ENCODE results near the gene LINS1.

The LINS1 gene

DNA sequence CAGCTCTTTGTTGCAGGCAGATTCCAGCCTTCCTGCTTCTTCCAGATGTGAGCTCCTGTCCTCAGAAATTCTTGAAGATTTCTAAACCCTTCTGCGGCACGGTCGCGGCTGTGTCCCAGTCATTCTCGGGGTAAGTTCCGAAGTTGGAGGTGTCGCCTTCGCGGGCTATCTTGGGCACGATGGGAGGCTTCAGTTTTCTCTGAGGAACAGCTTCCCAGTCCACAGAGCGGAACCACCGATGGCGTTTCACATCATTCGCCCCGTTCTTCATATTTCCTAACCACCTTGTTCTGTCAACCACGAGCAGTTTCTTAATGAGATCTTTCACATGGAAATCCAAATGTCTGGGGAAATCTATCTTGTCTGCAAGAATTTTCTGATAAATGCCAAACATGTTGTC lies 48.5 kb downstream of the LINS1 start:
- FAIRE-seq: no peak

GRCh38 chr15:100547961-100548360 lies 54.0 kb downstream of the LINS1 start:
- no peak for FAIRE-seq

- FAIRE-seq: no peak
These were observed 57.0 kb downstream of the LINS1 start for GRCh38 chr15:100544946-100545345.

DNA sequence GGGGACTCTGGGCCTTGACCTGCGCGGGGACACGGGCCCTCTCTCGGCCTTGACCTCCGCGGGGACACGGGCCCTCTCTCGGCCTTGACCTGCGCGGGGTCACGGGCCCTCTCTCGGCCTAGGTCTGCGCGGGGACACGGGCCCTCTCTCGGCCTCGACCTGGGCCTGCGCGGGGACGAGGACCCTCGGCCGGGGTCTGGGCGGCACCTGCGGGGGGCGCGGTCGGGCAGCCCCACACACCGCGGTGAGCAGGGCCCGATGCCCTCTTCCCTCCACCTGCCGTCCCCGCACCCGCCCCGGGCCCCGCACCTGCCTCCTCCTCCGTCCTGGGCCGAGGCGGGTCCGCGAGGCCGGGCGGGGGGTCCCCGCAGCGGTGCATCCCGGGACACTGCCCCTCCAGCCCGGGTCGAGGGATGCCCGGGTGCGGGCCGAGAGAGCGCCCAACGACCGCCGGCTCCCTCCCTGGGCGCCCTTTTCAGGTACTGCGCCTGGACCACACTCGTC lies 57.6 kb downstream of the LINS1 start:
- FAIRE-seq: no peak

- no peak for FAIRE-seq
These were observed 59.7 kb downstream of the LINS1 start for GRCh38 chr15:100542290-100542689.

GRCh38 chr15:100537331-100537730 lies 64.7 kb downstream of the LINS1 start:
- FAIRE-seq: no peak

DNA sequence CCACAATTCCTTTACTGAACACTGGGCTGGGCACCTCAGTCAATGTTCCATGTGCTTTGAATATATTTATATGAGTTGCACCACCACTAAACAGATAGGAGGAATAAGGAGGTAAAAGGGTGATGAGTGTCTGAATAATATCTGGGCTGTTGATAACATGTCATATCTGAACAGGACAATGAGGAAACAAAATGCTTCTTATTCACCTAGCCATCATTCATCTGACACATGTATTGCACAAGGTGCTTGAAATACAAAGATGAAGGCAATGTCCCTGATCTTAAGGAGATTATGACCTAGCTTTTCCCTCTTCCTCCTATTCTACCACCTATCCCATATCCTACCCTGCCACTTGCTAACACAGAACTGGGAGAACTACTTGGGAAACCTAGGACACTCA lies 65.3 kb downstream of the LINS1 start:
- no peak for FAIRE-seq

- no peak for FAIRE-seq
These were observed 68.1 kb downstream of the LINS1 start for GRCh38 chr15:100533886-100534285.

- FAIRE-seq: no peak
These were observed 70.1 kb downstream of the LINS1 start for GRCh38 chr15:100531823-100532327.

GRCh38 chr15:100531204-100531603 lies 70.8 kb downstream of the LINS1 start:
- no peak for FAIRE-seq

GRCh38 chr15:100529556-100529955 lies 72.4 kb downstream of the LINS1 start:
- FAIRE-seq: no peak

DNA sequence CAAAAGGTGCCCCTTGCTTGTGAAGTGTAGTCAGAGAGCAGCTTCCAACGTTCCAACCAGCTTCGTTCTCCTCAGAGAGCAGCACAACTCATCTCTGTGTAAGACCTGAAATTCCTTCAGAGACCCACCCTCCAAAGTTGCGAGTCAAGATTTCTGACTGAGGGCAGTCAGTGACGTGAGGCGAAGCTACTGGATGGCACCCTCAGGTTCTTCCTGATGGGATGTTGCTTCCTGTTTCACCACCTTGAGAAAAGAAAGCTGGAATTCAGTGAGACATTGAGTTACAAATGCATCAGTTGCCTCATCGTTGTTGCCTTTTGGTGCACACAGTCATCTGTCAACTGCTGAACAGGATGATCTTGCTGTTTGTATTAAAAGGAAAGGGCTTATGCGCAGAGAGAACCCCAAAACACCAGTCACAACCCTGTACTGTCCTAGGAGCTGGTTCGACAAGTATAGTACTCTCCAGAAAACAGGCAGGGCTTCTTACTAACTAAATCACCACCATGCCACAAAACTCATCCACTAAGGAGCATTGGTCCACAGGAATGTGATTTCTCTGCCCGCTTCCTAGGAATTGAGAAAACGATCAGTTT lies 73.1 kb downstream of the LINS1 start, which contains the start of gene CERS3:
Gene CERS3 (minus strand): TSS at position 118 of the 596 bp plus-strand sequence. CDS start 27,101 bp downstream, outside the sequence.
- FAIRE-seq: no peak

DNA sequence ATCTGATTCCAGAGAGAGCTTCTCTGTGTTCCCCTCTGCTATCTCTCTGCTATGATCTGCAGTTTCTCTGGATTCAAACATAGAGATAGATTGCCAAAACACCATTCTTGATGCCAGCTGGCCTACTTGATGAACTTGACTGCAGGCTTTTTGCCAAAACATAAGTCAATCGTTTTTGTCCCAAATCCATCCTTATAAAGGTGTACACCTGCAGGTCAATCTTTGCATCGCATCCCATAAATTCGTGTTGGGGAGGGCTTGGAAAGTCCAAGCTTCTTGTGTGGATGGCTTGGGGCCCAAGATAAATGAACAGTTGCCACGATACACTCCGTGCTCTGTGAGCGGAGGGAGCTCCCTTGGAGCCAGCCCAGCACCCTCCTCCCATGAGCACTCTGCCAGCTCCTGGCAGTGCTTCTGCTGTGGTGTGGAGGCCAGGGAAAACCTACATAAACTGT lies 75.9 kb downstream of the LINS1 start:
- FAIRE-seq: no peak

DNA sequence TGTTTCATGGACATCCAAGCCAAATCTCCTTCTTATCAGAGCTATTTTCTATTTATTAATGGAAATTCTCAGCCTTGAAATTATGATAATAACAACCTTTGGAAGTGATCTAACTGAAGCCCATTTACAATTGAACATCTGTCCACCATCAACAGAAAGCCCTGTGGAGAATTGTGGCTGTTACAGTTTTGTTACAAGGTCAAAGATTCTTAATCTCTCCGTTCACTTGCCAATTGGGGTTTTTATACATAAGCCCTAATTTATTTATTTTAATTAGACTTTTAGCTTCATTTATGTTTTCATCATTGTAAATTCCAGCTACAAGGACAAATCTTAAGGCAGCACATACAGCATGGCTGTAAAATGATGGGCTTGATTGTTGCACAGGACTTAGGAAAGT lies 76.5 kb downstream of the LINS1 start:
- FAIRE-seq: no peak

DNA sequence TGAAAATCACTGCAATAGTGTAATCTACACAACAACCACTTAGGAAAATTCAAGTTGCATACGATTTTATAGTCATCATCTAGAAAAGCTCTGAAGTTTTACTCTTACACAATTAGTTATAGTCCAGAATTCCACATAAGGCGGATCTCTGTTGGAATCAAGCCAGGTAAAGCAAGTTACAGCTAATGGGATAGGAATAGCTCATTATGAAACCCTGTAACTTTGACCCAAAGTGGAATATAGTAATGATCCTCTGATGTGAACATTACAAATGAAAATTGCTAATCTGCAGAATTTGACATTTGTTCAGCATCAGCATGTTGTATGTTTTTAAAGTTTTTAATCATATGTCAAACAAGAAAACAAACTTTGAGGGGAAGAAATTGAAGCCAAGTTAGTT lies 77.7 kb downstream of the LINS1 start:
- FAIRE-seq: no peak

DNA sequence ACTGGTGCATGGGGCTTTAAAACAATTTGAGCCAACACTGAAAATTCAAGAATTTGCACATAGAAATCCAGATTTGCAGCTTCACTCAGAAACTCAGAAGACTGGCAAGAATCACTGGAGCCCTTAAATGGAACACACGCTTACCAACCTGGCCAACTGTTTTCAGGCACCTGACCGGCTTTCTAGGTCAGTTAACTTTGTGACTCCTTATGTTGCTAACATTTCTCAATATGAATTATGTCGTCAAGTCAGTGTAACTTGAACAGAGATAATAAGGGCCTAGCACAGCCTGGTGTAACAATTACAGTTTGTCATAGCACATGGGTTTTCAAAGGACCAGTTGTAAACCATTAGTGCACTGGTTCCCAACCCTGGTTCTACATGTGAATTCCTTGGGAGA lies 80.1 kb downstream of the LINS1 start:
- FAIRE-seq: no peak

GRCh38 chr15:100520132-100520921 lies 81.7 kb downstream of the LINS1 start:
- no peak for FAIRE-seq

GRCh38 chr15:100517846-100518245 lies 84.1 kb downstream of the LINS1 start:
- no peak for FAIRE-seq

Measured in islet of Langerhans (tissue), 1 donor.